GM19324 (cell line): ENCODE data around the gene BATF.
A peak's percentile ranks its signal among the peaks of the same experiment; 100 is the strongest.

Source experiments
- ATAC-seq: cut with Tn5 transposase; IDR thresholded peaks from one replicate; pipeline ENCODE4 v1.9.1; 2021; ENCODE audit warnings: mild to moderate bottlenecking, moderate library complexity; ENCODE audit not compliant: unreplicated experiment, low FRiP score

The BATF gene

GRCh38 chr14:75531660-75532317 is 9.5 kb downstream of the BATF start:
- ATAC-seq: no peak

GRCh38 chr14:75533791-75534555 is 11.7 kb downstream of the BATF start:
- ATAC-seq: no peak

- ATAC-seq: no peak
Measured at GRCh38 chr14:75535164-75535898, 13.1 kb downstream of the BATF start.

- no peak for ATAC-seq
Measured at GRCh38 chr14:75537071-75537470, 14.8 kb downstream of the BATF start.

- no peak for ATAC-seq
Measured at GRCh38 chr14:75539162-75539560, 16.9 kb downstream of the BATF start.

- peak; percentile 59 for ATAC-seq
Measured at GRCh38 chr14:75539561-75540478, 17.6 kb downstream of the BATF start.

GRCh38 chr14:75540479-75540851 is 18.2 kb downstream of the BATF start:
- ATAC-seq: no peak

GRCh38 chr14:75542588-75543091 is 20.4 kb downstream of the BATF start:
- ATAC-seq: peak; percentile 43

- no peak for ATAC-seq
Measured at GRCh38 chr14:75543253-75543652, 21.0 kb downstream of the BATF start.

- no peak for ATAC-seq
Measured at GRCh38 chr14:75543786-75544185, 21.5 kb downstream of the BATF start.

- no peak for ATAC-seq
Measured at GRCh38 chr14:75545907-75546306, 23.6 kb downstream of the BATF start.

GRCh38 chr14:75547552-75548250 is 25.4 kb downstream of the BATF start:
- no peak for ATAC-seq

- ATAC-seq: no peak
Measured at GRCh38 chr14:75548544-75548943, 26.3 kb downstream of the BATF start.

GRCh38 chr14:75549169-75549568 is 26.9 kb downstream of the BATF start:
- peak; percentile 55 for ATAC-seq

GRCh38 chr14:75551021-75551420 is 28.8 kb downstream of the BATF start:
- ATAC-seq: no peak

GRCh38 chr14:75553157-75553556 is 30.9 kb downstream of the BATF start:
- ATAC-seq: no peak

GRCh38 chr14:75553761-75554364 is 31.6 kb downstream of the BATF start:
- ATAC-seq: no peak

GRCh38 chr14:75554482-75554881 is 32.2 kb downstream of the BATF start:
- no peak for ATAC-seq

GRCh38 chr14:75558440-75558839 is 36.2 kb downstream of the BATF start:
- ATAC-seq: no peak
